Measurements from ENCODE around the gene MON1B. TPM values are rescaled to one million over a fixed set of nuclear protein-coding genes. Genes with fewer than 3 reads are reported as not detected.

Gene MON1B
- total and polyA plus RNA-seq, 8 donors: 14.8 to 35.9 (median 21.4) TPM

- Histone ChIP-seq H3K9me3 (no peaks in the 10 kb centered on the region), H3K27me3 (no peaks in the 10 kb centered on the region), H3K27ac (no peak overlapping the region), H3K4me3 (no peak overlapping the region), H3K36me3 (no peaks in the 10 kb centered on the region), H3K4me1 (no peaks in the 10 kb centered on the region)
- 62 to 63% methylated on average over 5 of the region's 5 CpGs for WGBS, 2 donors
- FAIRE-seq (no peak), ATAC-seq (no peak), DNase-seq (no peak)
- TF ChIP-seq CTCF (IDR thresholded peaks at IDR 0.05): no peak
- intact Hi-C loops (cut with DNase I): no loop called here
Observed at GRCh38 chr16:77207030-77207429, 16.0 kb downstream of the MON1B start.

- TF ChIP-seq CTCF (IDR thresholded peaks at IDR 0.05): no peak
- intact Hi-C loops (cut with DNase I): no loop called here
- FAIRE-seq: no peak
- Histone ChIP-seq H3K4me3 (no peak overlapping the region), H3K4me1 (no peaks in the 10 kb centered on the region), H3K36me3 (no peaks in the 10 kb centered on the region), H3K27me3 (no peaks in the 10 kb centered on the region), H3K9me3 (no peaks in the 10 kb centered on the region), H3K27ac (no peak overlapping the region)
- 77 to 84% methylated on average over 3 of the region's 3 CpGs for WGBS, 2 donors
- DNase-seq: no peak
- no peak for ATAC-seq
Observed at GRCh38 chr16:77208382-77208781, 17.4 kb downstream of the MON1B start.

GRCh38 chr16:77211880-77212740 is 21.1 kb downstream of the MON1B start:
- Histone ChIP-seq H3K4me1 (no peaks in the 10 kb centered on the region), H3K4me3 (peak overlapping the region; percentile 40 to 80 (median 57)), H3K27me3 (no peaks in the 10 kb centered on the region), H3K36me3 (no peaks in the 10 kb centered on the region), H3K27ac (peak overlapping the region; percentile 39 to 68 (median 58)), H3K9me3 (no peaks in the 10 kb centered on the region)
- FAIRE-seq: no peak
- TF ChIP-seq CTCF (IDR thresholded peaks at IDR 0.05): no peak
- intact Hi-C loops (cut with DNase I): no loop called here
- ATAC-seq: peak; percentile 81 to 88 (median 86)
- peak; percentile 61 to 86 (median 73) for DNase-seq
- 2% methylated on average over 47 to 65 of the region's 66 CpGs for WGBS, 2 donors

GRCh38 chr16:77212741-77213541 is 22.0 kb downstream of the MON1B start:
- Histone ChIP-seq H3K9me3 (no peaks in the 10 kb centered on the region), H3K27ac (peak overlapping the region; percentile 39 to 68 (median 58)), H3K4me1 (no peaks in the 10 kb centered on the region), H3K36me3 (no peaks in the 10 kb centered on the region), H3K27me3 (no peaks in the 10 kb centered on the region), H3K4me3 (peak overlapping the region; percentile 40 to 80 (median 57))
- DNase-seq (peak; percentile 40 to 87 (median 67)), ATAC-seq (peak; percentile 88 to 92 (median 89)), FAIRE-seq (no peak)
- intact Hi-C loops (cut with DNase I): no loop called here
- 19% methylated on average over 61 to 62 of the region's 62 CpGs for WGBS, 2 donors
- no peak for TF ChIP-seq CTCF (IDR thresholded peaks at IDR 0.05)

Data from pancreas (tissue), 10 donors.